B cell (primary cell): ENCODE data around the gene CA5A. TPM values are rescaled to one million over a fixed set of nuclear protein-coding genes. Genes with fewer than 3 reads are reported as not detected.
A peak's percentile ranks its signal among the peaks of the same experiment; 100 is the strongest.

ENCODE experiments used
- ATAC-seq: fragments of 200-7000 bp; cut with Tn5 transposase; one replicate; pipeline ENCODE4 v1.10.0; 2021; ENCODE audit warnings: low read depth, mild to moderate bottlenecking, moderate number of reproducible peaks, moderate library complexity
- CTCF ChIA-PET: fragments of 350-600 bp; sonication (Branson Sonifier 250); formaldehyde crosslinking; loops from one replicate; lab custom pipeline; 2021; ENCODE audit warnings: antibody characterized with exemption, inconsistent platforms; lab: Charles Lee
- POLR2A ChIA-PET: fragments of 350-600 bp; sonication (Branson Sonifier 250); formaldehyde crosslinking; loops from one replicate; lab custom pipeline; 2021; ENCODE audit warnings: antibody characterized with exemption; lab: Charles Lee
- DNase-seq: peaks from one replicate; pipeline ENCODE4 v3.0.0; 2013
- H2AFZ ChIP-seq: 2 replicates; pipeline ENCODE4 v1.6.1; 2012; ENCODE audit warnings: mild to moderate bottlenecking, low read depth, low read length; ENCODE audit not compliant: insufficient read depth, poor library complexity, severe bottlenecking
- H3K27ac ChIP-seq, 2 donors: 1 replicate in 1 of 2; 2 replicates in 1 of 2; pipeline ENCODE4 v1.5.1; 2012 to 2013; ENCODE audit warnings: low read length in 2 of 2, mild to moderate bottlenecking in 2 of 2, moderate library complexity in 1 of 2
- H3K27me3 ChIP-seq, 4 experiments: fragments of 200-600 bp in 1 of 4; sonication (generic) in 1 of 4; replicated peaks in 1 of 4; 1 replicate in 2 of 4; 2 replicates in 2 of 4; pipeline versions ENCODE4 v1.6.1 to v1.7.0; 2013 to 2016; ENCODE audit warnings: low read length in 3 of 4, mild to moderate bottlenecking in 2 of 4, mixed read lengths in 1 of 4, moderate library complexity in 1 of 4; ENCODE audit not compliant: insufficient read depth in 4 of 4, control insufficient read depth in 3 of 4; ENCODE audit errors: control extremely low read depth in 1 of 4
- H3K36me3 ChIP-seq, 2 experiments: replicated peaks in 1 of 2; 1 replicate in 1 of 2; 2 replicates in 1 of 2; pipeline versions ENCODE4 v1.6.1 to v1.7.1; 2013; ENCODE audit warnings: low read length in 1 of 2; ENCODE audit not compliant: insufficient read depth in 2 of 2, control insufficient read depth in 1 of 2; ENCODE audit errors: control extremely low read depth in 1 of 2, extremely low read depth in 1 of 2
- H3K4me1 ChIP-seq, 2 donors: fragments of 200-600 bp in 1 of 2; sonication (generic) in 1 of 2; 1 replicate in 1 of 2; 2 replicates in 1 of 2; pipeline versions ENCODE4 v1.5.1 to v1.6.1; 2013 to 2017; ENCODE audit warnings: low read length in 2 of 2; ENCODE audit not compliant: control insufficient read depth in 2 of 2, insufficient read depth in 2 of 2
- H3K4me2 ChIP-seq: replicated peaks from 2 replicates; pipeline ENCODE3; 2012; ENCODE audit warnings: mild to moderate bottlenecking, low read depth, low read length; ENCODE audit not compliant: poor library complexity, severe bottlenecking
- H3K4me3 ChIP-seq, 5 experiments: fragments of 200-600 bp in 1 of 5; sonication (generic) in 1 of 5; 1 replicate in 3 of 5; 2 replicates in 2 of 5; pipeline versions ENCODE4 v1.5.1 to v1.7.0; 2011 to 2016; ENCODE audit warnings: low read length in 4 of 5, mild to moderate bottlenecking in 4 of 5, low read depth in 2 of 5, control low read depth in 1 of 5, moderate library complexity in 1 of 5; ENCODE audit not compliant: insufficient read depth in 1 of 5; ENCODE audit errors: control extremely low read depth in 1 of 5, extremely low read depth in 1 of 5
- H3K79me2 ChIP-seq: fragments of 200-600 bp; sonication (generic); one replicate; pipeline ENCODE4 v1.6.0; 2016; ENCODE audit warnings: low read length; ENCODE audit not compliant: control insufficient read depth, insufficient read depth
- H3K9ac ChIP-seq: fragments of 200-600 bp; sonication (generic); 2 replicates; pipeline ENCODE4 v1.6.1; 2017; ENCODE audit warnings: mild to moderate bottlenecking, low read length, moderate library complexity
- H3K9me3 ChIP-seq, 3 donors: one replicate each; pipeline versions ENCODE4 v1.6.1 to v1.7.1; 2013; ENCODE audit warnings: low read length in 2 of 3; ENCODE audit not compliant: control insufficient read depth in 2 of 3, insufficient read depth in 1 of 3; ENCODE audit errors: control extremely low read depth in 1 of 3
- H4K20me1 ChIP-seq: 2 replicates; pipeline ENCODE4 v1.6.0; 2012; ENCODE audit warnings: mild to moderate bottlenecking, low read length; ENCODE audit not compliant: insufficient read depth, control insufficient read depth, poor library complexity, severe bottlenecking
- H3K27ac Mint-ChIP-seq: one replicate; pipeline ENCODE4 v1.8.0; 2021; ENCODE audit warnings: mixed read lengths
- H3K27me3 Mint-ChIP-seq: one replicate; pipeline ENCODE4 v1.8.0; 2021; ENCODE audit warnings: mixed read lengths
- H3K4me1 Mint-ChIP-seq: one replicate; pipeline ENCODE4 v1.8.0; 2021; ENCODE audit warnings: mixed read lengths
- H3K4me3 Mint-ChIP-seq: one replicate; pipeline ENCODE4 v1.8.0; 2021; ENCODE audit warnings: mixed read lengths
- H3K9me3 Mint-ChIP-seq: one replicate; pipeline ENCODE4 v1.8.0; 2022; ENCODE audit warnings: mixed read lengths; ENCODE audit not compliant: insufficient read depth
- whole genome bisulfite sequencing: methylation state at CpG from one replicate; pipeline ENCODE4 v1.1.5; 2013; ENCODE audit warnings: missing lambda C conversion rate; ENCODE audit not compliant: insufficient coverage; 5-methylcytosine and 5-hydroxymethylcytosine counted together
- intact Hi-C: fragments of 100-400 bp; cut with micrococcal nuclease; formaldehyde crosslinking; loops from one replicate; pipeline ENCODE4 v1.10.0; 2022
- polyA plus RNA-seq: library from polyadenylated mRNA; depleted of rRNA; stranded (reverse); fragments of >200 nt; gene quantifications from 2 replicates; pipeline ENCODE4 v1.2.3, GENCODE V29; 2012
- total RNA-seq, 2 donors: library from RNA; stranded (reverse); fragments of 120-200 nt in 1 of 2; gene quantifications; 1 replicate in 1 of 2; 2 replicates in 1 of 2; pipeline versions ENCODE4 v1.2.3 to v1.2.4, GENCODE V29; 2013 to 2022
- TF ChIP-seq, protein P1 (sequence below): fragments of 200-600 bp; IDR thresholded peaks from one replicate; pipeline ENCODE4 v1.8.0; 2022; ENCODE audit warnings: antibody characterized with exemption, mild to moderate bottlenecking

Gene CA5A
- total and polyA plus RNA-seq, 2 donors (not counting 1 experiment from before 2014, with no cell fraction given): 0.27 TPM; not detected in 1

DNA sequence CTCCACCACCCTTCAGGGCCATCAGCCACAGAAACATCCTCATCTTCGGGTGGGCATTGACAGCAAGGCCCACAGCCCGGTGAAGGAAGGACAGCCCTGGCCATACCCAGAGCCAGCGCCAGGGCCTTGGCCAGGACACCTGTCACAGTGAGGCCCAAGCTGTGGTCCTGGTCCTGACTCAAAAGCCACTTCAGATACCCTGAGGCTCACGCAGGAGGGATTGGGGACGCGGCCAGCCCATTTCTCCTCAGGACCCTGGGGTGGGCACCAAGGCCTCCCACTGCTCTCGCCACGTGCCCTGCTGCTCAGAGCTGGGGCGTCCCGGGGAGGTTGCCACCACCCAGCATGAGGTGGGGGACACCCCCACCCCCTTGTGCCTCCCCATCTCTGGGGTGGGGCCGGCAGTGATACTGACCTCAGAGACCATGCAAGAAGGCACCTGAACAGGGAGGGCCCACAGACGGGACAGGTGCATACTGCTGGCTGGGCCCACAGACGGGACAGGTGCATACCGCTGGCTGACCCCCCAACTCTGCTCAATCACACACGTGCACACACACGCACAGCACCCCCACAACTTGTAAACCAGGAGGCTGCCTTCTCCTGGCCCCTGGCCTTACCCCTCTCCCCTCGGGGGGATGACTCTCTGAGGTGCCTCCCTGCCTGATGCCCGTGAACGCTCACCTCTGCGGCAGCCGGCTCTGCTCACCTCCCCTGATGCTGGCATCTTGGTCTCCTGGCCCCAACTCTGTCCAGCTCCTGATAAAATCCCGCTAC is 81.2 kb downstream of the CA5A start:
- H2AFZ ChIP-seq: no peak overlapping the region
- DNase-seq (no peak), ATAC-seq (no peak)
- H3K4me1 ChIP-seq: peaks cover 4 to 34% of the 10 kb centered on the region in 2 donors
- H3K4me2 ChIP-seq: no peak overlapping the region
- no peaks in the 10 kb centered on the region for H3K9me3 ChIP-seq
- H3K36me3 ChIP-seq: no peaks in the 10 kb centered on the region
- 95% methylated on average over 19 of the region's 22 CpGs for WGBS
- TF ChIP-seq, protein P1, sequence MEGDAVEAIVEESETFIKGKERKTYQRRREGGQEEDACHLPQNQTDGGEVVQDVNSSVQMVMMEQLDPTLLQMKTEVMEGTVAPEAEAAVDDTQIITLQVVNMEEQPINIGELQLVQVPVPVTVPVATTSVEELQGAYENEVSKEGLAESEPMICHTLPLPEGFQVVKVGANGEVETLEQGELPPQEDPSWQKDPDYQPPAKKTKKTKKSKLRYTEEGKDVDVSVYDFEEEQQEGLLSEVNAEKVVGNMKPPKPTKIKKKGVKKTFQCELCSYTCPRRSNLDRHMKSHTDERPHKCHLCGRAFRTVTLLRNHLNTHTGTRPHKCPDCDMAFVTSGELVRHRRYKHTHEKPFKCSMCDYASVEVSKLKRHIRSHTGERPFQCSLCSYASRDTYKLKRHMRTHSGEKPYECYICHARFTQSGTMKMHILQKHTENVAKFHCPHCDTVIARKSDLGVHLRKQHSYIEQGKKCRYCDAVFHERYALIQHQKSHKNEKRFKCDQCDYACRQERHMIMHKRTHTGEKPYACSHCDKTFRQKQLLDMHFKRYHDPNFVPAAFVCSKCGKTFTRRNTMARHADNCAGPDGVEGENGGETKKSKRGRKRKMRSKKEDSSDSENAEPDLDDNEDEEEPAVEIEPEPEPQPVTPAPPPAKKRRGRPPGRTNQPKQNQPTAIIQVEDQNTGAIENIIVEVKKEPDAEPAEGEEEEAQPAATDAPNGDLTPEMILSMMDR: no peak
- CTCF ChIA-PET: interaction anchor here (2.4 to 3.4 kb wide), 2 partner anchors 16 to 76 kb away, joined by 14 to 17 read pairs; no protein-coding TSS in a partner anchor
- Mint-ChIP-seq H3K27me3 (no peaks in the 10 kb centered on the region), H3K4me3 (no peak overlapping the region), H3K27ac (peak overlapping the region; percentile 20), H3K4me1 (peaks cover 31% of the 10 kb centered on the region), H3K9me3 (no peaks in the 10 kb centered on the region)
- peaks cover 27% of the 10 kb centered on the region for H3K79me2 ChIP-seq
- intact Hi-C loops: loop anchor here (5.0 kb wide), 2 partner anchors 43 to 78 kb away; no protein-coding TSS in a partner anchor
- H3K9ac ChIP-seq: no peak overlapping the region
- no peak overlapping the region for H3K27ac ChIP-seq
- POLR2A ChIA-PET: no interaction called here
- no peak overlapping the region for H3K4me3 ChIP-seq
- H3K27me3 ChIP-seq: no peaks in the 10 kb centered on the region
- no peaks in the 10 kb centered on the region for H4K20me1 ChIP-seq
